Right ventricle myocardium superior (tissue), 1 donor: ENCODE data around the gene PRAMEF12. TPM values are rescaled to one million over a fixed set of nuclear protein-coding genes. Genes with fewer than 3 reads are reported as not detected.
"Not testable (repeated sequence)": the region's sequence is repeated elsewhere in the genome, so short reads cannot be mapped to it uniquely, and the experiment has no call there.

ENCODE experiments used
- ATAC-seq: fragments of 200-7000 bp; cut with Tn5 transposase; one replicate; pipeline ENCODE4 v1.9.1; 2020; ENCODE audit warnings: mild to moderate bottlenecking; ENCODE audit not compliant: poor library complexity
- DNase-seq: peaks from one replicate; pipeline ENCODE4 v3.0.0-alpha.2; 2020
- intact Hi-C: fragments of 100-400 bp; cut with DNase I; formaldehyde crosslinking; loops from one replicate; pipeline ENCODE4 v1.11.2; 2022
- total RNA-seq: library from RNA; stranded (reverse); fragmentation: NEBNext Ultra II Directional; extraction: Animal tissue kit (Norgen Biotek cat#: 25700); gene quantifications from one replicate; pipeline ENCODE4 v1.2.1, GENCODE V29; 2021
- donor health status: DM: no; HTN: yes; CAD: no; lungs with severe emphysema.

Gene PRAMEF12
- total RNA-seq, 1 donor from 2014 or later, result not detected

- no peak for ATAC-seq
- intact Hi-C loops, result no loop called here
Observed at GRCh38 chr1:12769031-12769430, 4.5 kb upstream of the PRAMEF12 start.

GRCh38 chr1:12769976-12770505, 3.5 kb upstream of the PRAMEF12 start:
- ATAC-seq (no peak), DNase-seq (no peak)
- intact Hi-C loops, result no loop called here

More at GRCh38 chr1:12769031-12769430, 4.5 kb upstream of the PRAMEF12 start:
- no peak for DNase-seq

GRCh38 chr1:12770620-12771019, 2.9 kb upstream of the PRAMEF12 start:
- ATAC-seq, result no peak
- DNase-seq, result no peak
- intact Hi-C loops, result no loop called here

GRCh38 chr1:12771186-12771585, 2.4 kb upstream of the PRAMEF12 start:
- DNase-seq (no peak), ATAC-seq (no peak)
- intact Hi-C loops, result no loop called here

GRCh38 chr1:12772520-12772919, 1.0 kb upstream of the PRAMEF12 start:
- DNase-seq (no peak), ATAC-seq (no peak)
- intact Hi-C loops, result no loop called here

GRCh38 chr1:12774801-12775345, 1.3 kb downstream of the PRAMEF12 start:
- intact Hi-C loops, result no loop called here
- DNase-seq (no peak), ATAC-seq (no peak)

- ATAC-seq (no peak), DNase-seq (no peak)
- intact Hi-C loops, result no loop called here
Observed at GRCh38 chr1:12775443-12775842, 1.9 kb downstream of the PRAMEF12 start.

- DNase-seq (no peak), ATAC-seq (no peak)
- intact Hi-C loops, result no loop called here
Observed at GRCh38 chr1:12776801-12777557, 3.4 kb downstream of the PRAMEF12 start.

- DNase-seq (no peak), ATAC-seq (no peak)
- intact Hi-C loops, result no loop called here
Observed at GRCh38 chr1:12778061-12778460, 4.5 kb downstream of the PRAMEF12 start.

GRCh38 chr1:12778907-12779306, 5.4 kb downstream of the PRAMEF12 start:
- no peak for DNase-seq
- intact Hi-C loops, result no loop called here
- ATAC-seq, result no peak

GRCh38 chr1:12781488-12781887, 8.0 kb downstream of the PRAMEF12 start:
- DNase-seq, intact Hi-C loops, ATAC-seq: not testable (repeated sequence)

GRCh38 chr1:12783783-12784182, 10.2 kb downstream of the PRAMEF12 start:
- intact Hi-C loops, ATAC-seq, DNase-seq: not testable (repeated sequence)

GRCh38 chr1:12784729-12785128, 11.2 kb downstream of the PRAMEF12 start:
- ATAC-seq, intact Hi-C loops, DNase-seq: not testable (repeated sequence)

- DNase-seq, ATAC-seq, intact Hi-C loops: not testable (repeated sequence)
Observed at GRCh38 chr1:12791097-12791496, 17.6 kb downstream of the PRAMEF12 start, which contains the start of gene PRAMEF1. PRAMEF1 (plus strand) TSS chr1:12791397; CDS start chr1:12793228, 1,831 bp downstream.

- no peak for ATAC-seq
- intact Hi-C loops, result no loop called here
Observed at GRCh38 chr1:12798911-12799310, 25.4 kb downstream of the PRAMEF12 start.

GRCh38 chr1:12799730-12800129, 26.2 kb downstream of the PRAMEF12 start:
- intact Hi-C loops, result no loop called here
- DNase-seq (no peak), ATAC-seq (no peak)

More at GRCh38 chr1:12798911-12799310, 25.4 kb downstream of the PRAMEF12 start:
- DNase-seq, result no peak

- intact Hi-C loops, result no loop called here
- ATAC-seq (no peak), DNase-seq (no peak)
Observed at GRCh38 chr1:12809933-12810332, 36.4 kb downstream of the PRAMEF12 start.

- ATAC-seq (no peak), DNase-seq (no peak)
- intact Hi-C loops, result no loop called here
Observed at GRCh38 chr1:12810691-12811408, 37.3 kb downstream of the PRAMEF12 start.

GRCh38 chr1:12811409-12811784, 37.9 kb downstream of the PRAMEF12 start:
- ATAC-seq, result no peak

More at GRCh38 chr1:12811409-12811784, 37.9 kb downstream of the PRAMEF12 start:
- DNase-seq, result no peak
- intact Hi-C loops, result no loop called here
